ENCODE results near the gene RTP3.
"Not testable (repeated sequence)": the region's sequence is repeated elsewhere in the genome, so short reads cannot be mapped to it uniquely, and the experiment has no call there.

Gene RTP3

DNA sequence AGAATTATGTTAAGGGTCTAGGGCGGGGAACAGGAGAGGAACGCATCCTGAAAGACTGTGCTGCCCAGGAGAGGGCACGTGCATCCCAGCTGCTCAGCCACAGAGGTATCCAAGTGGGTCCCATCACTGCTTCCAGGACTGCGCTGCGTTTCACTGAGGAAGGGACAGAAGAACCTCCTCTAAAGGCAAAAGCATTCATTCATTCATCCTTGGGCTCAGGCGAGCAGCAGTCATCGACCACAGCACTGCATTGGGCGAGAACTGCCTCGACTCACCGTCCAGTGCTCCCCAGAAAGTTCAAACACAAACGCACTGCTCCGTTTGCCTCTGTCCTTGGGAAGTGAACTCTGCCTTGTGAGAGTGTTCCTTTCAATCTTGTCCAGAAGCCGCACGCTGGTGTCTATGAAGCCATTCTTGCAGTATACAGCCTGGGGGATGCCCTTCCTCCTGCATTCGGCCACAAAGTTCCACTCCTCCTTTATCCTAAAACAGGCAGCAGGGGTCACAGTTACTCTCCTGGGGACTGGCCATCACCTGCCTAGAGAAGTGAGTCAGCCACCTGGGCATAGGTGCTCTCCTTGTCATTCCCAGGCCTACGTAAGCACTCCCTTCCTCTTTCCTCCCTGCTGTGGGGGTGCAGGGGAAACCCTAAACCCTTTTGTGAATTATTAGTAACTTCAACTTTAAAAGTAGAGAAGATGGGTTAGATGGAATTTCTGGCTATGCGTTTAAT lies 47.2 kb downstream of the RTP3 start:
- no peak overlapping the region for H3K4me3 ChIP-seq (ENCODE audit: low read depth, low read length)

GRCh38 chr3:46545818-46546630 lies 48.2 kb downstream of the RTP3 start:
- no peak for TF ChIP-seq CTCF (IDR thresholded peaks at IDR 0.05; ENCODE audit: borderline replicate concordance, insufficient read depth, low read depth, low read length)
- no peak overlapping the region for H3K4me3 ChIP-seq (ENCODE audit: low read depth, low read length)

More for the DNA sequence above, 47.2 kb downstream of the RTP3 start:
- no peak for TF ChIP-seq CTCF (IDR thresholded peaks at IDR 0.05; ENCODE audit: borderline replicate concordance, insufficient read depth, low read depth, low read length)

DNA sequence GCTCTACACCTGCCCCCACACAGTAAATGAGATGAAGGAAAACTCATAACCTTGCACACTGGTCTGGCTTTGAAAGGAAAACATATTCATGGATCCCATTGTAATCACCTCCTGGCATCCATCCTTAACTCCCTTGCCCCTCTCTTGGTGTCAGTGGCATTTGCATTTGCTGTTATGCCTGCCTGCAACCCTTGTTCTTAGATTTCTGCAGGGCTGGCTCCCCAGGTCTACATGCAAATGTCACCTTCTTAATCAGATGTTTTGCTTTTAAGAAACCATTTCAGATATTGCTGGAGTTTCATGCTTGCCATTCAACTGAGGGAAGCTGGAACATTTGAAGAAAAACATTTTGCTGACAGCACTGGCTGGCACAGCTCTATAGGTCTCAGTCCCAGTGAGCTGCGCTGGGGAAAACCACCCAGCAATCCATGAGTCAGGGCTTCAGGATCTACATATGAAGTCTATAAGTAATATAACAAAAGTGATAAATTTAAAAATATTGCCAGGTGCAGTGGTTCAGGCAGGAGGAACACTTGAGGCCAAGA lies 49.2 kb downstream of the RTP3 start:
- H3K4me3 ChIP-seq (ENCODE audit: low read depth, low read length): no peak overlapping the region
- no peak for TF ChIP-seq CTCF (IDR thresholded peaks at IDR 0.05; ENCODE audit: borderline replicate concordance, insufficient read depth, low read depth, low read length)

- not testable (repeated sequence) for H3K4me3 ChIP-seq (ENCODE audit: low read depth, low read length)
These were observed 50.8 kb downstream of the RTP3 start for GRCh38 chr3:46548611-46549010.

DNA sequence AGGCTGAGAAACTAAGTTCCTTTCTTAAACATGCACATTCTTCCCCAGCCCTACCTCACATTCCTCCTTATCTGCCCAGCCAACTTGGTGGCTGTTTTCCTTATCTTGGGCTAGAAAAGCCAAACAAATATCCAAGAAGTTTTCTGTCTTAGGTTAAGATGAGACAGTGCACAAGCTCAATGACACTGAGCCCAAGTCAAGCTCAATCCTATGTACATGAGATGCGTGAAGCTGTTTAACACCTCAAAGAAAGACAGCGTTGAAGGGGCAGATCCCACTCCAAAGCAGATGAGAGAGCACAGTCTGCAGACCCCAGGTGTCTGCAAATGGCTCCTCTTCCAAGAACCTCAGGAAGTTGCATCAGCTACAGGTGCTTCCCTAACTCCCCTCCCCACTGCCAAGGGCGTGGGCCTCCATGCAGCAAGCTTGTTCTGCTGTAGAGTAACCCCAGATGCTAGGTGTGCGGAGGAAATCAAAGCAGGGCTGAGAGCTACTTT lies 51.7 kb downstream of the RTP3 start:
- H3K4me3 ChIP-seq (ENCODE audit: low read depth, low read length): no peak overlapping the region
- no peak for TF ChIP-seq CTCF (IDR thresholded peaks at IDR 0.05; ENCODE audit: borderline replicate concordance, insufficient read depth, low read depth, low read length)

DNA sequence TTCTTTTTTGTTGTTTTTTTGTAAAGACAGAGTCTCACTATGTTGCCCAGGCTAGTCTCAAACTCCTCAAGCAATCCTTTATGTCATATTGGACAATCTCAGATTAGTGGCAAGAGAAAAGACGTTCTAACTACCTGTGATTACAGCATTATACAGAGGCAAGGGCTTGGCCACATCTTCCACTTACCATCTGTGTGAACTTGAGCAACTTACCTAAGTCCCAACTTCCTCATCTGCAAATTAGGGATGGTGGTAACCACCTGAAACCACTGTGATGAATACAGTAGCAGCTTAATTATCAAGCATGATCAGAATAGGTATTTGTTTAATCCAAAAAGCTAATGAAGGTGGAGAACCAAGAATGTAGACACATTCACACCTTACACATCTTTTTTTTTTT lies 52.2 kb downstream of the RTP3 start:
- no peak for TF ChIP-seq CTCF (IDR thresholded peaks at IDR 0.05; ENCODE audit: borderline replicate concordance, insufficient read depth, low read depth, low read length)
- no peak overlapping the region for H3K4me3 ChIP-seq (ENCODE audit: low read depth, low read length)

Data from GM12875 (cell line).